GM18873 (cell line): ENCODE measurements around the gene METTL13.

ENCODE experiments used
- ATAC-seq: cut with Tn5 transposase; IDR thresholded peaks from one replicate; pipeline ENCODE4 v1.9.1; 2021; ENCODE audit warnings: mild to moderate bottlenecking, moderate library complexity, moderate number of reproducible peaks; ENCODE audit not compliant: unreplicated experiment, low FRiP score

METTL13 gene

GRCh38 chr1:171841931-171842761, 60.7 kb downstream of the METTL13 start:
- no peak for ATAC-seq

DNA sequence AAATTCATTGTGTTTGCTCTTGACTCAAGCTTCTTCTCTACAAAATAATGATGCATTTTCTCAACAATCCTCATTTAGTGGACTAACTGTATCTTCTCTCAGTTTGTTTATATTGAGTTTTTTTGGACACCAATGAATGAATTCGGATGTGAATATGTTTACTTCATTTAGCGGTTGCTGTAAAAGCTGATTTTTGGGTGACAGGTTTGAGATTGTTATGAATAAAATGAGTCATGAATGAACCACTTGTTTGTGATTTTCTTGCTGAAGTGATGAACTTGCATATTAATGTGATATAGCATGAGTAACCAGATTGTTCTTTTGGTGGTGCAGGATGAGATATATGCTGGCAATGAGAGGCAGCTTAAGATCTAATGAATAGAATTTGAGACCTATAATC, 62.9 kb downstream of the METTL13 start:
- ATAC-seq = no peak

DNA sequence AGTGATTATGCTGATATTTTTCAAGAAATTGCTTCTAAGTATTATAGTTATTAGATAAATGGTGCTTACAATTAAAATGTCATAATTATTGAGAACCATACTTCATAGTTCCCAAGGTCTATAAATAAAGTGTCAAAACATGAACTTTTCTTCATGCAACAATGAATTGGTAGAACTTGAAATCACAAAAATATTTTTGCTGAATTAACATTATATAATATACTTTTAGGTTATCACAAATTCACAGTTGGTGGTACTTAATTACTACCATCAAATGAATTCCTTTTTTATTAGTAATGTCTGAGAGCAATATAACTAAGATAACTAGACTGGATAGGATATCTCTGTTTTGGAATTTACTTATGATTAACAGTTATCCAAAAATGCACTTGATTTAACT, 64.5 kb downstream of the METTL13 start:
- ATAC-seq = no peak
